HCT116 (cell line): Measurements from ENCODE around the gene ZNF48. TPM values are rescaled to one million over a fixed set of nuclear protein-coding genes. Genes with fewer than 3 reads are reported as not detected.

Experiments used
- ATAC-seq: fragments of 200-7000 bp; cut with Tn5 transposase; 2 replicates; pipeline ENCODE4 v1.9.1; 2020; ENCODE audit warnings: mild to moderate bottlenecking, moderate library complexity
- BruUV-seq: library from RNA; stranded (reverse); fragments of 400-500 nt; replicated peaks from 2 replicates; lab custom pipeline; 2021; lab: Mats Ljungman, UMichigan
- CTCF ChIA-PET: fragments of 300-600 bp; sonication (Branson Sonifier 250); formaldehyde crosslinking; loops from one replicate; lab custom pipeline; 2021; ENCODE audit warnings: antibody characterized with exemption; lab: Charles Lee
- POLR2A ChIA-PET: fragments of 300-600, 350-600 bp; sonication (Branson Sonifier 250); formaldehyde crosslinking; loops from one replicate; lab custom pipeline; 2021; ENCODE audit warnings: antibody characterized with exemption; lab: Charles Lee
- RAD21 ChIA-PET, 2 experiments: fragments of 300-600 bp; sonication (Branson Sonifier 250); formaldehyde crosslinking; loops; one replicate each; lab custom pipeline; 2023; ENCODE audit warnings: low total read pairs in 2 of 2; ENCODE audit not compliant: uncharacterized antibody in 2 of 2, unreplicated experiment in 2 of 2, low non-redundant PET in 1 of 2; lab: Charles Lee
- DNase-seq: peaks from one replicate; pipeline ENCODE4 v3.0.0-alpha.2; 2010; ENCODE audit warnings: low read depth, low spot score
- H2AFZ ChIP-seq: fragments of 200-600 bp; shearing (Covaris generic), sonication (generic); 2 replicates; pipeline ENCODE4 v1.6.1; 2017; ENCODE audit warnings: low read depth, mixed run types, mixed read lengths, antibody characterized with exemption, low read length; ENCODE audit not compliant: poor library complexity, severe bottlenecking
- H3K27ac ChIP-seq: 2 replicates; pipeline ENCODE4 v1.5.1; 2012; ENCODE audit warnings: low read depth, low read length
- H3K27me3 ChIP-seq: fragments of 200-600 bp; sonication (generic); 2 replicates; pipeline ENCODE4 v1.6.1; 2016; ENCODE audit warnings: mixed run types, low read length, mixed read lengths; ENCODE audit not compliant: insufficient read depth
- H3K36me3 ChIP-seq, 2 experiments: fragments of 200-500 bp in 1 of 2; fragments of 200-600 bp in 1 of 2; sonication (Bioruptor generic) in 1 of 2; sonication (generic) in 1 of 2; 2 replicates each; pipeline versions ENCODE4 v1.5.1 to v1.6.1; 2014 to 2016; ENCODE audit warnings: low read length in 2 of 2, inconsistent platforms in 1 of 2, mixed read lengths in 1 of 2, mixed run types in 1 of 2; ENCODE audit not compliant: insufficient read depth in 2 of 2, control insufficient read depth in 1 of 2
- H3K4me1 ChIP-seq, 2 experiments: fragments of 200-600 bp in 1 of 2; sonication (generic) in 1 of 2; 2 replicates each; pipeline versions ENCODE4 v1.5.1 to v1.6.1; 2012 to 2017; ENCODE audit warnings: low read length in 2 of 2, inconsistent platforms in 1 of 2, mild to moderate bottlenecking in 1 of 2, mixed read lengths in 1 of 2, mixed run types in 1 of 2, moderate library complexity in 1 of 2; ENCODE audit not compliant: insufficient read depth in 2 of 2, control insufficient read depth in 1 of 2
- H3K4me2 ChIP-seq: fragments of 200-600 bp; sonication (generic); 2 replicates; pipeline ENCODE4 v1.6.1; 2017; ENCODE audit warnings: mixed run types, low read length, mixed read lengths
- H3K4me3 ChIP-seq, 2 experiments: fragments of 200-600 bp in 1 of 2; sonication (generic) in 1 of 2; replicated peaks in 1 of 2; 2 replicates each; pipeline ENCODE4 v1.5.1; 2011 to 2016; ENCODE audit warnings: low read length in 2 of 2, control low read depth in 1 of 2, low read depth in 1 of 2, mild to moderate bottlenecking in 1 of 2, mixed read lengths in 1 of 2, mixed run types in 1 of 2
- H3K79me2 ChIP-seq: fragments of 200-600 bp; sonication (generic); 2 replicates; pipeline ENCODE4 v1.6.1; 2017; ENCODE audit warnings: mild to moderate bottlenecking, mixed run types, low read length, moderate library complexity, mixed read lengths; ENCODE audit not compliant: insufficient read depth
- H3K9ac ChIP-seq: fragments of 200-600 bp; sonication (generic); 2 replicates; pipeline ENCODE4 v1.6.1; 2016; ENCODE audit warnings: low read length, mixed read lengths
- H3K9me2 ChIP-seq: fragments of 200-600 bp; sonication (generic), shearing (Covaris generic); 2 replicates; pipeline ENCODE4 v1.6.1; 2017; ENCODE audit warnings: mixed run types, mild to moderate bottlenecking, moderate library complexity; ENCODE audit not compliant: insufficient read depth
- H3K9me3 ChIP-seq, 2 experiments: fragments of 200-500 bp in 1 of 2; fragments of 200-600 bp in 1 of 2; sonication (Bioruptor generic) in 1 of 2; sonication (generic) in 1 of 2; 2 replicates each; pipeline ENCODE4 v1.6.1; 2014 to 2017; ENCODE audit warnings: low read length in 2 of 2, mixed read lengths in 2 of 2, inconsistent platforms in 1 of 2, low read depth in 1 of 2, mild to moderate bottlenecking in 1 of 2, mixed run types in 1 of 2, moderate library complexity in 1 of 2; ENCODE audit not compliant: control insufficient read depth in 1 of 2, insufficient read depth in 1 of 2
- H4K20me1 ChIP-seq: fragments of 200-600 bp; sonication (generic), shearing (Covaris generic); 2 replicates; pipeline ENCODE4 v1.6.1; 2017; ENCODE audit warnings: mixed run types, mild to moderate bottlenecking, moderate library complexity; ENCODE audit not compliant: insufficient read depth
- ELF1 ChIP-seq: IDR thresholded peaks from 2 replicates; pipeline ENCODE4 v1.6.1; 2012; ENCODE audit warnings: low read depth, borderline replicate concordance
- EZH2phosphoT487 ChIP-seq: fragments of 200-600 bp; IDR thresholded peaks from 2 replicates; pipeline ENCODE4 v1.6.1; 2018; ENCODE audit warnings: antibody characterized with exemption, borderline replicate concordance
- FOSL1 ChIP-seq: IDR thresholded peaks from 2 replicates; pipeline ENCODE4 v1.6.1; 2012; ENCODE audit warnings: low read depth
- RAD21 ChIP-seq: IDR thresholded peaks from 2 replicates; pipeline ENCODE4 v1.6.1; 2012; ENCODE audit warnings: low read depth, mild to moderate bottlenecking
- SP1 ChIP-seq: IDR thresholded peaks from 2 replicates; pipeline ENCODE4 v1.6.1; 2012; ENCODE audit warnings: low read depth
- YY1 ChIP-seq: IDR thresholded peaks from 2 replicates; pipeline ENCODE4 v1.6.1; 2011; ENCODE audit warnings: low read length, low read depth, moderate library complexity, mild to moderate bottlenecking; ENCODE audit not compliant: insufficient replicate concordance; ENCODE audit errors: extremely low read depth
- ZFX ChIP-seq: fragments of 450-650 bp; IDR thresholded peaks from 2 replicates; pipeline ENCODE4 v1.6.1; 2017
- intact Hi-C: fragments of 100-400 bp; cut with micrococcal nuclease; formaldehyde crosslinking; loops from 2 replicates; pipeline ENCODE4 v1.10.0; 2022
- total RNA-seq: library from RNA; stranded (reverse); gene quantifications from one replicate; pipeline ENCODE4 v1.2.1, GENCODE V29; 2021; ENCODE audit not compliant: unreplicated experiment
- TF ChIP-seq, protein P1 (sequence below), 3 experiments: fragments of 200-600 bp in 1 of 3; sonication (generic) in 1 of 3; IDR thresholded peaks in 2 of 3; conservative IDR thresholded peaks in 1 of 3; 2 replicates each; pipeline ENCODE4 v1.5.1; 2012 to 2017; ENCODE audit warnings: low read depth in 2 of 3, low read length in 2 of 3, antibody characterized with exemption in 1 of 3, borderline replicate concordance in 1 of 3, control low read depth in 1 of 3, mild to moderate bottlenecking in 1 of 3, mixed read lengths in 1 of 3, mixed run types in 1 of 3, moderate library complexity in 1 of 3; ENCODE audit not compliant: insufficient read depth in 1 of 3
- TF ChIP-seq, protein P2 (sequence below): IDR thresholded peaks from 2 replicates; pipeline ENCODE4 v1.6.1; 2012
- TF ChIP-seq, protein P3 (sequence below): IDR thresholded peaks from 2 replicates; pipeline ENCODE4 v1.6.1; 2012; ENCODE audit warnings: low read depth

ZNF48 gene
- total RNA-seq, 1 experiment from 2014 or later = 17.9 TPM

DNA sequence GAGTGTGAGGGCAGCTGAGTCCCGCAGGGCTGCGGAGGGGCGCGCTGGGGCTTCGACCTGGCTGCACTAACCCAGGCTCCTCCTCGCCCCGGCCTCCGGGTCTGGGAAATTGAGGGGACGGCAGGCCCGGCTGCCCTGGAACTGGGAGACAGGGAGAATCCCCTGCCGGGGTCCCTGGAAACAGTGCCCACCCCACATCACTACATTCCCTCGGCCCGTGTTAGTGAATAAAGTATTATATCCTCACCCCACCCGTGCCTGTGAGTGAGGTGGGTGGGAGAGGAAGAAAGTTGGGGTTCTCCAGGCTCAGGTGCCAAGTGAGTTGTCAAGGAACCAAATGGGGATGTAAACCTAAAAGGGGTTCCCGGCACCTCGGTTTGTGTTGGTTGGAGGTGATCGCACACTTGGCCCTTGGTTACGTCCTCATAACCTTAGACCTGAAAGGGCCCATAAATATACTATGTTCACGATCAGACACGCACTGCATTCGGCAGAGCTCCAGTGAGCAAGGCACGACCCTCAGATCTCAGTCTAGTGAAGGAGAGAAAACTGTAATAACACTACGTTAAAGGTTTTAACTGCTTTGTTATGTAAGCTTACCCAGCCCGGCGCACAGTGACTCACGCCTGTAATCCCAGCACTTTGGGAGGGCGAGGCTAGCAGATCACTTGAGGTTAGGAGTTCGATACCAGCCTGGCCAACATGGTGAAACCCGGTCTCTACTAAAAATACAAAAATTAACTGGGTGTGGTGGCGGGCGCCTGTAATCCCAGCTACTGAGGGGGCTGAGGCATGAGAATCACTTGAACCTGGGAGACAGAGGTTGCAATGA lies 23.3 kb downstream of the ZNF48 start:
- no peak for DNase-seq
- ChIA-PET POLR2A (interaction anchor here (0.9 to 2.0 kb wide), 7 partner anchors 9 to 216 kb away, joined by 3 to 15 read pairs (median 5); partner anchors contain the start of genes DCTPP1, ZNF48, ZNF764 and ZNF771), RAD21 (interaction anchor here (0.6 to 1.4 kb wide), 5 partner anchors 9 to 41 kb away, joined by 3 to 13 read pairs (median 4); partner anchors contain the start of gene DCTPP1 (in 2 of the 2))
- no peaks in the 10 kb centered on the region for H3K27me3 ChIP-seq
- H3K9ac ChIP-seq = peak overlapping the region; percentile 65
- H3K79me2 ChIP-seq = peaks cover 16% of the 10 kb centered on the region
- no peak for ATAC-seq
- BruUV-seq = no TSS peak
- no peaks in the 10 kb centered on the region for H3K9me3 ChIP-seq
- peaks cover 12 to 32% of the 10 kb centered on the region in 2 experiments; a peak in 2 of 4 replicates for H3K36me3 ChIP-seq
- peaks cover 3% of the 10 kb centered on the region; the same call in 1 of the 2 replicates for H4K20me1 ChIP-seq
- intact Hi-C loops = no loop called here
- H3K27ac ChIP-seq = peak overlapping the region; percentile 83
- peak overlapping the region; percentile 26 to 44 for H3K4me3 ChIP-seq
- no peak for TF ChIP-seq EZH2phosphoT487
- TF ChIP-seq, protein P1, sequence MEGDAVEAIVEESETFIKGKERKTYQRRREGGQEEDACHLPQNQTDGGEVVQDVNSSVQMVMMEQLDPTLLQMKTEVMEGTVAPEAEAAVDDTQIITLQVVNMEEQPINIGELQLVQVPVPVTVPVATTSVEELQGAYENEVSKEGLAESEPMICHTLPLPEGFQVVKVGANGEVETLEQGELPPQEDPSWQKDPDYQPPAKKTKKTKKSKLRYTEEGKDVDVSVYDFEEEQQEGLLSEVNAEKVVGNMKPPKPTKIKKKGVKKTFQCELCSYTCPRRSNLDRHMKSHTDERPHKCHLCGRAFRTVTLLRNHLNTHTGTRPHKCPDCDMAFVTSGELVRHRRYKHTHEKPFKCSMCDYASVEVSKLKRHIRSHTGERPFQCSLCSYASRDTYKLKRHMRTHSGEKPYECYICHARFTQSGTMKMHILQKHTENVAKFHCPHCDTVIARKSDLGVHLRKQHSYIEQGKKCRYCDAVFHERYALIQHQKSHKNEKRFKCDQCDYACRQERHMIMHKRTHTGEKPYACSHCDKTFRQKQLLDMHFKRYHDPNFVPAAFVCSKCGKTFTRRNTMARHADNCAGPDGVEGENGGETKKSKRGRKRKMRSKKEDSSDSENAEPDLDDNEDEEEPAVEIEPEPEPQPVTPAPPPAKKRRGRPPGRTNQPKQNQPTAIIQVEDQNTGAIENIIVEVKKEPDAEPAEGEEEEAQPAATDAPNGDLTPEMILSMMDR (IDR thresholded peaks at IDR 0.05 in 2 of 3, conservative IDR thresholded peaks at IDR 0.05 in 1 of 3; ENCODE audit: borderline replicate concordance in 1 of 3, insufficient read depth in 1 of 3, low read depth in 2 of 3, low read length in 2 of 3) = 0 out of 6 replicates have a peak, but pooled peaks of 1 of the 3 experiments have one; percentile 14
- TF ChIP-seq, all 23 proteins: peak for 1
- Histone ChIP-seq H3K4me1 (peaks cover 6 to 31% of the 10 kb centered on the region in 2 experiments; a peak in 3 of 4 replicates), H3K9me2 (no peaks in the 10 kb centered on the region), H2AFZ (no peak overlapping the region), H3K4me2 (peak overlapping the region; percentile 79)
- CTCF ChIA-PET = interaction anchor here (0.8 to 4.9 kb wide), 11 partner anchors 10 to 326 kb away, joined by 3 to 52 read pairs (median 4); partner anchors contain the start of genes DCTPP1, TBC1D10B, ZNF48 and ZNF771

DNA sequence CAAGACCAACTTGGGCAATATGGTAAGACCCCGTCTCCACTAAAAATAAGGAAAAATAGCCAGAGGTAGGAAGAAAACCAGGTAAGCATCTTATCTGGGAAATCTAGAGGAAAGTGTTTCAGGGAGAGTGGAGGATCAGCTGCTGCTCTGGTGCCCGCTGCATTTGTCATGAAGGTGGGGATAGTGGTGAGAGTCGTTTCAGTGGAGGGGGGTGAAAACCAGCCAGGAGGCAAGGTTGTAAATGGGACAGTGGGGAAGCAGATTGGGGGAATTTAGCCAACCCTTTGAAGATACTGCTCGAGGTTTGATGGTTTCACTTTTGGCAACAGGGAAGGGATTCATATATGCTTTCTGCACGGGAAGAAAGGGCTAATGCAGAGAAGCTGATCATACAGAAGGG lies 25.8 kb downstream of the ZNF48 start:
- no peak overlapping the region for H3K4me2 ChIP-seq
- ATAC-seq (no peak), DNase-seq (no peak)
- intact Hi-C loops = no loop called here
- POLR2A ChIA-PET = no interaction called here
- H3K79me2 ChIP-seq = peaks cover 32% of the 10 kb centered on the region
- CTCF ChIA-PET = interaction anchor here (4.9 kb wide), 1 partner anchor 9 kb away, joined by 52 read pairs; the partner anchor contains the start of gene DCTPP1
- no peak overlapping the region for H3K4me3 ChIP-seq
- no peaks in the 10 kb centered on the region for H3K9me2 ChIP-seq
- H3K27me3 ChIP-seq = no peaks in the 10 kb centered on the region
- no peak overlapping the region for H3K9ac ChIP-seq
- no peak overlapping the region for H2AFZ ChIP-seq
- H3K9me3 ChIP-seq = no peaks in the 10 kb centered on the region
- RAD21 ChIA-PET = no interaction called here
- no TSS peak for BruUV-seq
- H3K4me1 ChIP-seq = peaks cover 6 to 26% of the 10 kb centered on the region in 2 experiments; a peak in 3 of 4 replicates
- H3K36me3 ChIP-seq = peaks cover 20 to 45% of the 10 kb centered on the region in 2 experiments; a peak in 3 of 4 replicates
- H4K20me1 ChIP-seq = peaks cover 3% of the 10 kb centered on the region; the same call in 1 of the 2 replicates
- H3K27ac ChIP-seq = no peak overlapping the region
- TF ChIP-seq, protein P2, sequence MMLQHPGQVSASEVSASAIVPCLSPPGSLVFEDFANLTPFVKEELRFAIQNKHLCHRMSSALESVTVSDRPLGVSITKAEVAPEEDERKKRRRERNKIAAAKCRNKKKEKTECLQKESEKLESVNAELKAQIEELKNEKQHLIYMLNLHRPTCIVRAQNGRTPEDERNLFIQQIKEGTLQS = no peak
- TF ChIP-seq SP1 (no peak), EZH2phosphoT487 (no peak), ELF1 (no peak), FOSL1 (no peak), RAD21 (no peak), ZFX (no peak), YY1 (no peak)
- TF ChIP-seq, protein P3, sequence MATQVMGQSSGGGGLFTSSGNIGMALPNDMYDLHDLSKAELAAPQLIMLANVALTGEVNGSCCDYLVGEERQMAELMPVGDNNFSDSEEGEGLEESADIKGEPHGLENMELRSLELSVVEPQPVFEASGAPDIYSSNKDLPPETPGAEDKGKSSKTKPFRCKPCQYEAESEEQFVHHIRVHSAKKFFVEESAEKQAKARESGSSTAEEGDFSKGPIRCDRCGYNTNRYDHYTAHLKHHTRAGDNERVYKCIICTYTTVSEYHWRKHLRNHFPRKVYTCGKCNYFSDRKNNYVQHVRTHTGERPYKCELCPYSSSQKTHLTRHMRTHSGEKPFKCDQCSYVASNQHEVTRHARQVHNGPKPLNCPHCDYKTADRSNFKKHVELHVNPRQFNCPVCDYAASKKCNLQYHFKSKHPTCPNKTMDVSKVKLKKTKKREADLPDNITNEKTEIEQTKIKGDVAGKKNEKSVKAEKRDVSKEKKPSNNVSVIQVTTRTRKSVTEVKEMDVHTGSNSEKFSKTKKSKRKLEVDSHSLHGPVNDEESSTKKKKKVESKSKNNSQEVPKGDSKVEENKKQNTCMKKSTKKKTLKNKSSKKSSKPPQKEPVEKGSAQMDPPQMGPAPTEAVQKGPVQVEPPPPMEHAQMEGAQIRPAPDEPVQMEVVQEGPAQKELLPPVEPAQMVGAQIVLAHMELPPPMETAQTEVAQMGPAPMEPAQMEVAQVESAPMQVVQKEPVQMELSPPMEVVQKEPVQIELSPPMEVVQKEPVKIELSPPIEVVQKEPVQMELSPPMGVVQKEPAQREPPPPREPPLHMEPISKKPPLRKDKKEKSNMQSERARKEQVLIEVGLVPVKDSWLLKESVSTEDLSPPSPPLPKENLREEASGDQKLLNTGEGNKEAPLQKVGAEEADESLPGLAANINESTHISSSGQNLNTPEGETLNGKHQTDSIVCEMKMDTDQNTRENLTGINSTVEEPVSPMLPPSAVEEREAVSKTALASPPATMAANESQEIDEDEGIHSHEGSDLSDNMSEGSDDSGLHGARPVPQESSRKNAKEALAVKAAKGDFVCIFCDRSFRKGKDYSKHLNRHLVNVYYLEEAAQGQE = no peak
